Parathyroid adenoma (tissue), 2 donors: ENCODE data around the gene RGS10.
A peak's percentile ranks its signal among the peaks of the same experiment; 100 is the strongest.

Experiments
- H2AFZ ChIP-seq: fragments of 300-600 bp; sonication (generic); one replicate; pipeline ENCODE4 v1.7.0; 2017; ENCODE audit warnings: antibody characterized with exemption, mild to moderate bottlenecking
- H3K27ac ChIP-seq: fragments of 300-600 bp; sonication (generic); one replicate; pipeline ENCODE4 v1.7.0; 2017
- H3K27me3 ChIP-seq: fragments of 300-600 bp; sonication (generic); one replicate; pipeline ENCODE4 v1.7.0; 2017; ENCODE audit warnings: low read length; ENCODE audit not compliant: control insufficient read depth, insufficient read depth
- H3K36me3 ChIP-seq: fragments of 300-600 bp; sonication (generic); one replicate; pipeline ENCODE4 v1.7.0; 2017; ENCODE audit warnings: low read length; ENCODE audit not compliant: control insufficient read depth, insufficient read depth
- H3K4me1 ChIP-seq: fragments of 300-600 bp; sonication (generic); one replicate; pipeline ENCODE4 v1.7.0; 2017; ENCODE audit warnings: control low read depth
- H3K4me2 ChIP-seq: fragments of 300-600 bp; sonication (generic); one replicate; pipeline ENCODE4 v1.7.0; 2017; ENCODE audit warnings: low read length
- H3K4me3 ChIP-seq: fragments of 300-600 bp; sonication (generic); one replicate; pipeline ENCODE4 v1.7.0; 2017; ENCODE audit warnings: low read depth, low read length
- H3K79me2 ChIP-seq: fragments of 300-600 bp; sonication (generic); one replicate; pipeline ENCODE4 v1.7.0; 2017; ENCODE audit warnings: control low read depth
- H3K9ac ChIP-seq: fragments of 300-600 bp; sonication (generic); one replicate; pipeline ENCODE4 v1.7.0; 2017; ENCODE audit warnings: mild to moderate bottlenecking
- H3K9me3 ChIP-seq: fragments of 300-600 bp; sonication (generic); one replicate; pipeline ENCODE4 v1.7.0; 2017; ENCODE audit warnings: low read length; ENCODE audit not compliant: control insufficient read depth
- CTCF ChIP-seq: fragments of 300-600 bp; sonication (generic); IDR thresholded peaks from one replicate; pipeline ENCODE4 v1.7.0; 2017; ENCODE audit warnings: antibody characterized with exemption, mild to moderate bottlenecking
- donor health status: primary hyperparathyroidism.

RGS10 gene

GRCh38 chr10:119542988-119543813 lies 682 bp upstream of the RGS10 start:
- Histone ChIP-seq H3K4me3 (peak overlapping the region; percentile 44), H3K4me1 (peaks cover 3% of the 10 kb centered on the region), H3K79me2 (no peaks in the 10 kb centered on the region), H3K27me3 (no peaks in the 10 kb centered on the region), H3K4me2 (peak overlapping the region; percentile 77), H3K9ac (no peak overlapping the region), H3K27ac (no peak overlapping the region), H3K36me3 (no peaks in the 10 kb centered on the region), H3K9me3 (no peaks in the 10 kb centered on the region), H2AFZ (peak overlapping the region; percentile 89)
- peak; percentile 43 for TF ChIP-seq CTCF

GRCh38 chr10:119541459-119542356 lies 811 bp downstream of the RGS10 start:
- no peaks in the 10 kb centered on the region for H3K36me3 ChIP-seq
- H3K27me3 ChIP-seq = no peaks in the 10 kb centered on the region
- peaks cover 3% of the 10 kb centered on the region for H3K4me1 ChIP-seq
- no peak for TF ChIP-seq CTCF
- no peaks in the 10 kb centered on the region for H3K9me3 ChIP-seq
- H2AFZ ChIP-seq = peak overlapping the region; percentile 89
- H3K4me2 ChIP-seq = peak overlapping the region; percentile 77
- H3K9ac ChIP-seq = no peak overlapping the region
- peak overlapping the region; percentile 44 for H3K4me3 ChIP-seq
- H3K79me2 ChIP-seq = no peaks in the 10 kb centered on the region
- no peak overlapping the region for H3K27ac ChIP-seq

- no peaks in the 10 kb centered on the region for H3K9me3 ChIP-seq
- no peak overlapping the region for H3K4me3 ChIP-seq
- no peak overlapping the region for H2AFZ ChIP-seq
- H3K36me3 ChIP-seq = no peaks in the 10 kb centered on the region
- H3K9ac ChIP-seq = no peak overlapping the region
- H3K27me3 ChIP-seq = no peaks in the 10 kb centered on the region
- H3K4me2 ChIP-seq = no peak overlapping the region
- H3K4me1 ChIP-seq = peaks cover 3% of the 10 kb centered on the region
- H3K27ac ChIP-seq = no peak overlapping the region
- TF ChIP-seq CTCF = no peak
- H3K79me2 ChIP-seq = no peaks in the 10 kb centered on the region
Measured at GRCh38 chr10:119541046-119541445, 1.5 kb downstream of the RGS10 start.

GRCh38 chr10:119540038-119540437 lies 2.5 kb downstream of the RGS10 start:
- H3K4me3 ChIP-seq = no peak overlapping the region
- H3K27me3 ChIP-seq = no peaks in the 10 kb centered on the region
- H3K79me2 ChIP-seq = no peaks in the 10 kb centered on the region
- no peaks in the 10 kb centered on the region for H3K9me3 ChIP-seq
- H3K9ac ChIP-seq = no peak overlapping the region
- H3K4me1 ChIP-seq = peaks cover 3% of the 10 kb centered on the region
- TF ChIP-seq CTCF = no peak
- no peak overlapping the region for H3K27ac ChIP-seq
- H2AFZ ChIP-seq = no peak overlapping the region
- H3K36me3 ChIP-seq = no peaks in the 10 kb centered on the region
- H3K4me2 ChIP-seq = no peak overlapping the region
